GM12878 (cell line): ENCODE results near the gene KCNJ3. TPM values are rescaled to one million over a fixed set of nuclear protein-coding genes. Genes with fewer than 3 reads are reported as not detected.

ENCODE experiments used
- ATAC-seq: fragments of 200-7000 bp; cut with Tn5 transposase; 3 replicates; pipeline ENCODE4 v1.9.1; 2020; ENCODE audit warnings: mild to moderate bottlenecking, moderate library complexity
- BruUV-seq: library from RNA; stranded (reverse); fragments of 400-500 nt; replicated peaks from 2 replicates; lab custom pipeline; 2021; lab: Mats Ljungman, UMichigan
- CTCF ChIA-PET: fragments of 300-600 bp; sonication (Branson Sonifier 250); formaldehyde crosslinking; extraction: SDS; loops from one replicate; lab custom pipeline; 2021; ENCODE audit warnings: inconsistent platforms; lab: Yijun Ruan, JAX
- POLR2A ChIA-PET: fragments of 350-600 bp; formaldehyde crosslinking; extraction: SDS; loops from one replicate; lab custom pipeline; 2021; ENCODE audit warnings: inconsistent platforms; lab: Charles Lee
- RAD21 ChIA-PET: fragments of 300-600 bp; sonication (Branson Sonifier 250); formaldehyde crosslinking; loops from one replicate; lab custom pipeline; 2023; ENCODE audit warnings: antibody characterized with exemption; ENCODE audit not compliant: unreplicated experiment; lab: Charles Lee
- SMC1A ChIA-PET: fragments of 300-600 bp; sonication (Branson Sonifier 250); formaldehyde crosslinking; loops from one replicate; lab custom pipeline; 2023; ENCODE audit not compliant: unreplicated experiment, uncharacterized antibody; lab: Charles Lee
- DNase-seq: peaks from one replicate; pipeline ENCODE4 v3.0.0-alpha.2; 2011; ENCODE audit warnings: low read depth, low spot score
- FAIRE-seq: peaks from 3 replicates; lab custom pipeline; 2011; peaks lifted over from hg19 to GRCh38; lab: Jason Lieb, UNC
- H2AFZ ChIP-seq: 2 replicates; pipeline ENCODE4 v1.6.0; 2011; ENCODE audit warnings: low read depth, low read length, control low read depth; ENCODE audit not compliant: control insufficient read depth
- H3K27ac ChIP-seq: 2 replicates; pipeline ENCODE4 v1.5.1; 2011; ENCODE audit warnings: control low read depth; ENCODE audit not compliant: control insufficient read depth, insufficient read depth
- H3K27me3 ChIP-seq, 2 experiments: replicated peaks in 1 of 2; 2 replicates each; pipeline versions ENCODE4 v1.6.0 to v1.6.1; 2011; ENCODE audit warnings: low read length in 1 of 2; ENCODE audit not compliant: control insufficient read depth in 2 of 2, insufficient read depth in 2 of 2
- H3K36me3 ChIP-seq, 2 experiments: 2 replicates each; pipeline ENCODE4 v1.5.1; 2011; ENCODE audit warnings: low read length in 1 of 2; ENCODE audit not compliant: control insufficient read depth in 2 of 2, insufficient read depth in 2 of 2
- H3K4me1 ChIP-seq: 2 replicates; pipeline ENCODE4 v1.6.1; 2011; ENCODE audit warnings: mild to moderate bottlenecking, low read length, moderate library complexity, mixed read lengths; ENCODE audit not compliant: control insufficient read depth, insufficient read depth
- H3K4me2 ChIP-seq: 2 replicates; pipeline ENCODE4 v1.6.0; 2011; ENCODE audit warnings: control low read depth; ENCODE audit not compliant: control insufficient read depth, insufficient read depth
- H3K4me3 ChIP-seq: fragments of 200-600 bp; sonication (generic); 2 replicates; pipeline ENCODE4 v1.5.1; 2016
- H3K79me2 ChIP-seq: 2 replicates; pipeline ENCODE4 v1.6.0; 2011; ENCODE audit warnings: low read length; ENCODE audit not compliant: control insufficient read depth, insufficient read depth
- H3K9ac ChIP-seq: 2 replicates; pipeline ENCODE4 v1.8.0; 2011; ENCODE audit warnings: low read length, control low read depth, mixed read lengths; ENCODE audit not compliant: control insufficient read depth, insufficient read depth
- H3K9me3 ChIP-seq: replicated peaks from 3 replicates; pipeline ENCODE4 v1.5.1; 2011; ENCODE audit warnings: mild to moderate bottlenecking, low read length; ENCODE audit not compliant: control insufficient read depth, insufficient read depth
- H4K20me1 ChIP-seq: 2 replicates; pipeline ENCODE4 v1.6.0; 2011; ENCODE audit not compliant: control insufficient read depth, insufficient read depth
- ASH2L ChIP-seq: fragments of 300-600, 200-600 bp; sonication (generic); IDR thresholded peaks from 2 replicates; pipeline ENCODE4 v1.6.1; 2017; ENCODE audit warnings: low read depth, mild to moderate bottlenecking, borderline replicate concordance
- ATF2 ChIP-seq: IDR thresholded peaks from 2 replicates; pipeline ENCODE4 v1.6.1; 2012; ENCODE audit warnings: low read length, inconsistent platforms
- BCL3 ChIP-seq: IDR thresholded peaks from 2 replicates; pipeline ENCODE4 v1.6.1; 2011; ENCODE audit warnings: borderline replicate concordance, low read depth, mild to moderate bottlenecking, moderate library complexity, low read length; ENCODE audit not compliant: insufficient read depth, poor library complexity, severe bottlenecking
- NFXL1 ChIP-seq: fragments of 450-650 bp; IDR thresholded peaks from 2 replicates; pipeline ENCODE4 v1.6.1; 2017; ENCODE audit warnings: antibody characterized with exemption, mild to moderate bottlenecking, borderline replicate concordance
- NFYA ChIP-seq: IDR thresholded peaks from 2 replicates; pipeline ENCODE4 v1.6.1; 2011; ENCODE audit warnings: low read depth, mild to moderate bottlenecking, low read length, improper control_type of control experiment, borderline replicate concordance
- NFYB ChIP-seq: IDR thresholded peaks from 2 replicates; pipeline ENCODE4 v1.6.1; 2011; ENCODE audit warnings: low read depth, mild to moderate bottlenecking, low read length, improper control_type of control experiment, moderate library complexity; ENCODE audit not compliant: insufficient read depth
- POLR2AphosphoS2 ChIP-seq: IDR thresholded peaks from 2 replicates; pipeline ENCODE4 v1.6.1; 2011; ENCODE audit warnings: low read depth, mild to moderate bottlenecking, low read length, improper control_type of control experiment, moderate library complexity
- RELA ChIP-seq: fragments of 450-650 bp; IDR thresholded peaks from 2 replicates; pipeline ENCODE4 v1.8.0; 2014; ENCODE audit warnings: borderline replicate concordance; ENCODE audit not compliant: partially characterized antibody
- SPI1 ChIP-seq: IDR thresholded peaks from 2 replicates; pipeline ENCODE4 v1.6.1; 2011; ENCODE audit warnings: low read depth, mild to moderate bottlenecking, low read length, moderate library complexity, borderline replicate concordance; ENCODE audit not compliant: insufficient read depth
- SUZ12 ChIP-seq: fragments of 200-600 bp; sonication (generic); IDR thresholded peaks from one replicate; pipeline ENCODE4 v1.6.1; 2018; ENCODE audit warnings: antibody characterized with exemption, mild to moderate bottlenecking; ENCODE audit not compliant: unreplicated experiment
- YBX1 ChIP-seq: fragments of 450-650 bp; IDR thresholded peaks from 2 replicates; pipeline ENCODE4 v1.6.1; 2016; ENCODE audit warnings: antibody characterized with exemption
- WGBS: methylation state at CpG from one replicate; pipeline ENCODE4 v1.1.6; 2016; ENCODE audit warnings: low lambda C conversion rate; ENCODE audit not compliant: insufficient replicate concordance, insufficient coverage; ENCODE audit errors: missing lambda C conversion rate; 5-methylcytosine and 5-hydroxymethylcytosine counted together
- in situ Hi-C: fragments of 300-500 bp; cut with MboI; formaldehyde crosslinking; loops from 9 replicates; pipeline ENCODE4 v1.14.3; 2018; ENCODE audit warnings: mixed read lengths
- intact Hi-C: fragments of 100-400 bp; cut with micrococcal nuclease; formaldehyde crosslinking; loops from one replicate; pipeline ENCODE4 v1.14.2; 2022; ENCODE audit not compliant: unreplicated experiment
- polyA plus RNA-seq, 11 experiments: library from polyadenylated mRNA; depleted of rRNA in 4 of 11; unstranded in 6 of 11; stranded (reverse) in 5 of 11; fragments of >200 nt; fragmentation: Nextera tagmentation in 4 of 11; fragmentation: Illumina TruSeq in 1 of 11; extraction: Ambion mirVana in 4 of 11; extraction: Trizol in 1 of 11; gene quantifications; 1 replicate in 1 of 11; 2 replicates in 10 of 11; pipeline versions ENCODE4 v1.2.1 to v1.2.3, GENCODE V29; 2011 to 2016; ENCODE audit warnings: inconsistent platforms in 2 of 11, missing spikeins in 2 of 11, low read depth in 1 of 11
- total RNA-seq, 4 experiments: library from RNA; depleted of rRNA in 3 of 4; stranded (reverse); fragments of >200 nt in 3 of 4; fragmentation: Illumina TruSeq in 1 of 4; extraction: Trizol in 1 of 4; gene quantifications; 2 replicates each; pipeline versions ENCODE4 v1.2.1 to v1.2.3, GENCODE V29; 2013 to 2021

KCNJ3 gene
- total and polyA plus RNA-seq, 10 of the 15 experiments (the other 5 are each of a cell fraction or from before 2014, with no cell fraction given), result 0.01 to 1.1 (median 0.04) TPM; not detected in 6

GRCh38 chr2:154740361-154740760 lies 41.9 kb downstream of the KCNJ3 start:
- CTCF ChIA-PET, result no interaction called here
- RAD21 ChIA-PET, result no interaction called here
- FAIRE-seq, result no peak
- in situ Hi-C loops, result no loop called here
- SMC1A ChIA-PET, result no interaction called here
- POLR2A ChIA-PET, result no interaction called here
- no peaks in the 10 kb centered on the region for H3K79me2 ChIP-seq
- no peak overlapping the region for H3K27ac ChIP-seq
- no peak overlapping the region for H3K9ac ChIP-seq
- BruUV-seq, result no TSS peak
- TF ChIP-seq ATF2 (no peak), YBX1 (no peak), NFXL1 (no peak), SUZ12 (no peak), NFYB (no peak), POLR2AphosphoS2 (no peak), RELA (no peak), SPI1 (no peak), BCL3 (no peak), NFYA (no peak), ASH2L (no peak)
- TF ChIP-seq, all 136 proteins: peak for 0
- Histone ChIP-seq H3K9me3 (no peaks in the 10 kb centered on the region), H4K20me1 (no peaks in the 10 kb centered on the region), H3K4me2 (no peak overlapping the region), H2AFZ (no peak overlapping the region), H3K4me1 (no peaks in the 10 kb centered on the region), H3K27me3 (no peaks in the 10 kb centered on the region), H3K36me3 (no peaks in the 10 kb centered on the region), H3K4me3 (no peak overlapping the region)
- intact Hi-C loops, result no loop called here
- DNase-seq (no peak), ATAC-seq (no peak)
- 48% methylated on average over 2 of the region's 2 CpGs for WGBS
